ENCODE results near the gene MEN1. TPM values are rescaled to one million over a fixed set of nuclear protein-coding genes. Genes with fewer than 3 reads are reported as not detected.

The MEN1 gene
- total RNA-seq, result 10 to 100 TPM; 11.6 to 16.0 TPM

- peaks cover 5 to 9% of the 10 kb centered on the region in 2 donors for H3K4me1 ChIP-seq (ENCODE audit: control insufficient read depth in 1 of 2, low read depth in 2 of 2)
- ATAC-seq (ENCODE audit: insufficient number of reproducible peaks, low FRiP score, low read depth), result peak; percentile 79
- peak; percentile 88 for DNase-seq (ENCODE audit: low spot score)
- H3K4me3 ChIP-seq, result peak within 1 kb of the TSS; percentile 89
- H3K27me3 ChIP-seq (replicated peaks; ENCODE audit: insufficient read depth), result no peaks in the 10 kb centered on the region
- peaks cover 13% of the 10 kb centered on the region for H3K36me3 ChIP-seq
- no peak for TF ChIP-seq CTCF (IDR thresholded peaks at IDR 0.05)
- no peaks in the 10 kb centered on the region for H3K9me3 ChIP-seq
- H3K27ac ChIP-seq, result peak within 1 kb of the TSS; percentile 53 to 57
Measured at GRCh38 chr11:64810271-64810890, at the start of gene MEN1. Gene MEN1 (minus strand): TSS chr11:64810551. CDS start chr11:64810109, 442 bp downstream.

GRCh38 chr11:64859542-64860414 lies 49.4 kb upstream of the MEN1 start:
- no peak overlapping the region for H3K4me3 ChIP-seq
- peaks cover 73 to 95% of the 10 kb centered on the region in 2 donors for H3K4me1 ChIP-seq (ENCODE audit: control insufficient read depth in 1 of 2, low read depth in 2 of 2)
- no peaks in the 10 kb centered on the region for H3K27me3 ChIP-seq (replicated peaks; ENCODE audit: insufficient read depth)
- DNase-seq (ENCODE audit: low spot score), result no peak
- no peak for ATAC-seq (ENCODE audit: insufficient number of reproducible peaks, low FRiP score, low read depth)
- TF ChIP-seq CTCF (IDR thresholded peaks at IDR 0.05), result no peak
- no peaks in the 10 kb centered on the region for H3K9me3 ChIP-seq
- peak overlapping the region; percentile 56 to 83 for H3K27ac ChIP-seq
- peaks cover 16% of the 10 kb centered on the region for H3K36me3 ChIP-seq

- ATAC-seq (ENCODE audit: insufficient number of reproducible peaks, low FRiP score, low read depth) (no peak), DNase-seq (ENCODE audit: low spot score) (no peak)
- peaks cover 74 to 96% of the 10 kb centered on the region in 2 donors for H3K4me1 ChIP-seq (ENCODE audit: control insufficient read depth in 1 of 2, low read depth in 2 of 2)
- peak overlapping the region; percentile 8 for H3K4me3 ChIP-seq
- no peaks in the 10 kb centered on the region for H3K27me3 ChIP-seq (replicated peaks; ENCODE audit: insufficient read depth)
- TF ChIP-seq CTCF (IDR thresholded peaks at IDR 0.05), result no peak
- H3K36me3 ChIP-seq, result peaks cover 24% of the 10 kb centered on the region
- H3K9me3 ChIP-seq, result no peaks in the 10 kb centered on the region
- H3K27ac ChIP-seq, result peak overlapping the region; percentile 56 to 83
Measured at GRCh38 chr11:64858467-64859263, 48.3 kb upstream of the MEN1 start.

GRCh38 chr11:64857485-64857884 lies 47.1 kb upstream of the MEN1 start:
- no peak for ATAC-seq (ENCODE audit: insufficient number of reproducible peaks, low FRiP score, low read depth)
- H3K27ac ChIP-seq, result peak overlapping the region; percentile 83 to 96

More at GRCh38 chr11:64857485-64857884, 47.1 kb upstream of the MEN1 start:
- TF ChIP-seq CTCF (IDR thresholded peaks at IDR 0.05), result no peak
- Histone ChIP-seq H3K27me3 (replicated peaks; ENCODE audit: insufficient read depth) (no peaks in the 10 kb centered on the region), H3K36me3 (peaks cover 33% of the 10 kb centered on the region), H3K4me3 (no peak overlapping the region), H3K4me1 (ENCODE audit: control insufficient read depth in 1 of 2, low read depth in 2 of 2) (peaks cover 62 to 95% of the 10 kb centered on the region in 2 donors), H3K9me3 (no peaks in the 10 kb centered on the region)
- DNase-seq (ENCODE audit: low spot score), result no peak

All from thoracic aorta (tissue), 2 donors.